ENCODE data around the gene UBE2O. TPM values are rescaled to one million over a fixed set of nuclear protein-coding genes. Genes with fewer than 3 reads are reported as not detected.
"Not testable (repeated sequence)": the region's sequence is repeated elsewhere in the genome, so short reads cannot be mapped to it uniquely, and the experiment has no call there.

UBE2O gene
- polyA plus RNA-seq, 5 donors, result 21.0 to 28.6 (median 22.3) TPM

DNA sequence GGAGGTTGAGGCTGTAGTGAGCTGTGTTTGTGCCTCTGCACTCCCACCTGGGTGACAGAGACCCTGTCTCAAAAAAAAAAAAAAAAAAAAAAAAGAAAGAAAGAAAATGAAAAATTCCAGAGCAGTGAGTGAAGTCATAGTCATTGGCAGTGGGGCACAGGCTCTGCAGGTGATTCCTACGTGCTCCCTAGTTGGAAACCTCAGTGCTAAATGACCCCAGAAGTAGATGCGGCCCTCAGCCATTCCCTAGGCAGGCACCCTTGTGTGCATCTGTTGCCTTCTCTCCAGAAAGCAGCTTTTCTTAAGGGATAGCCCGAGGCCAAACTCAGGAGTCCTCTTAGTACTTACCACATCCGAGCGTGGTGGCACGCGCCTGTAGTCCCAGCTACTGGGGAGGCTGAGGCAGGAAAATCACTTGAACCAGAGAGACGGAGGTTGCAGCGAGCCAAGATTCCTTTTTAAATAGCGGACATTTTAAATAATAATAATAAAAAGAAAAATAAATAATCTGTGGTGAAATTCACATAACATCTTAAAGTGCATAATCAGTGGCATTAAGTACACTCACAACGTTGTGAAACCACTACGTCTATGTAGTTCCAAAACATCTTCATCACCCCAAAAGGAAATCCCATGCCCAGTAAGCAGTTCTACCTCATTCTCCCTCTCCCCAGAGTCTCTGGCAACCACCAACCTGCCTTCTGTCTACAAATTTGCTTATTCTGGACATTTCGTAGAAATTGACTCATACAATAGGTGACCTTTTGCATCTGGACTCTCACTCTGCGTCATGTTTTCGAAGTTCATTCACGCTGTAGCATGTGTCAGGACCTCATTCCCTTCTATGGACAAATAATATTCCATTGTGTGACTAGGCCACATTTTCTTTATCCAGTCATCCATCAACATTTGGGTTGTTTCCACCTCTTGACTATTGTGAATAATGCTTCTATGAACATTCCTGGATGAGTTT, 81.0 kb downstream of the UBE2O start:
- DNase-seq, result no peak

- DNase-seq, result peak in 1 of 2 donors; percentile 31
These were observed 82.5 kb downstream of the UBE2O start for GRCh38 chr17:76370261-76370993.

GRCh38 chr17:76369804-76370203, 83.1 kb downstream of the UBE2O start:
- peak; percentile 87 to 90 for DNase-seq

DNA sequence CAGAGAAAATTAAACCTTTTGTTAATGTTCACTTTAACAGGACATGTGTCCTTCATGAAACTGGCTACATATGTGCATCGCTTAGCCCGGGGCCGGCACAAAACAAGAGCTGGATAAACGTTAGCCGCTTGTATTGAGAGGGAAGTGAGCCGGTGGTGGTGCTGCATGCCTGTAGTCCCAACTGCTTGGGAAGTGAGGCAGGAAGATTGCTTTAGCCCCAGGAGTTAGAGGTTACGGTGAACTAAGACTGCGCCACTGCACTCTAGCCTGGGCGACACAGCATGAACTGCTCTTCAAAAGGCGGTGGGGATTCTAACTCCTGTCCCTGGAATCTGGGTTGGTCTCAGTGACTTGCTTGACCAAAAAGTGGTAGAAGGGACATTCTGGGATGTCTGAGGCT, 83.6 kb downstream of the UBE2O start:
- no peak for DNase-seq

- no peak for DNase-seq
These were observed 84.4 kb downstream of the UBE2O start for GRCh38 chr17:76368545-76368944.

DNA sequence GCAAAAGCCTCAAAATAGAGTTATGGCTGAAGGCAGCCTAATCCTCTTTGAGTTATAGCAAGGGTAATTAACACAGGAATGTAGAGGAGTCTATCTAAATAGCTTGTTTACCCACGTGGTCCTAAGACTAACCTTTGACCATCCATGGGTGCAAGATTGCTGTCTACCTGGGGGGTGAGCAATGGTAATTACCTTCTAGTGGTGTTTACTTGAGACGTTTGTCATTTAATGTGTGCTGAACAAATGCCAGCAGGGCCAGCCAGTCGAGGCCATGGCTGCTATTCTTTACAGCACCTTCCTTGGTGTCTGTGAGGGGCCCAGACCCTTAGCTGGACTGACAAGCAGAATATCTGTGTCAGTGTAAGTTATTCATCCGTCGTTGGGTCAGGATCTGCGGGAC, 85.3 kb downstream of the UBE2O start:
- no peak for DNase-seq

DNA sequence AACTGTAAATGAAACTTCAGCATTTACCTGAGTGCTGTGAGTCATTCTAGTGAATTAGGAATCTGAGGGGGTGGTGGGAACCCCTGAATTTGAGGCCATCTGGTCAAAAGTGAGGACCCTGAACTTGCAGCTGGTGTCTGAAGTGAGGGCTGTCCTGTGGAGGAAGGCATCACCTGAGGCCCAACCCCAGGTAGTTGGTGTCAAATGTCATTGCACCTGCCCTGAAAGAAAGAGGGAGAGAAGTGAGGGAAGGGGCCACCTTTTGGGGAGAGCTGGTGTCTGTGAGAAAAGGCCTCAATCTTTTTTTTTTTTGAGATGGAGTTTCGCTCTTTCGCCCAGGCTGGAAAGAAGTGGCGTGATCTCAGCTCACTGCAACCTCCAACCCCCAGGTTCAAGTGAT, 86.7 kb downstream of the UBE2O start:
- no peak for DNase-seq

GRCh38 chr17:76365256-76365903, 87.6 kb downstream of the UBE2O start:
- no peak for DNase-seq

- DNase-seq, result no peak
These were observed 89.7 kb downstream of the UBE2O start for GRCh38 chr17:76363107-76363842.

GRCh38 chr17:76360461-76360860, 92.5 kb downstream of the UBE2O start:
- no peak for DNase-seq

- not testable (repeated sequence) for DNase-seq
These were observed 93.2 kb downstream of the UBE2O start for GRCh38 chr17:76359776-76360175.

GRCh38 chr17:76359375-76359774, 93.6 kb downstream of the UBE2O start:
- no peak for DNase-seq

- no peak for DNase-seq
These were observed 95.3 kb downstream of the UBE2O start for GRCh38 chr17:76357597-76358158.

- DNase-seq, result no peak
These were observed 96.0 kb downstream of the UBE2O start for GRCh38 chr17:76356803-76357456.

GRCh38 chr17:76354747-76355310, 98.1 kb downstream of the UBE2O start:
- DNase-seq, result no peak

- no peak for DNase-seq
These were observed 98.6 kb downstream of the UBE2O start for GRCh38 chr17:76354317-76354729.

- peak; percentile 92 to 94 for DNase-seq
These were observed 99.2 kb downstream of the UBE2O start, which contains the start of gene PRPSAP1 for GRCh38 chr17:76353599-76354316. TSS of gene PRPSAP1 (minus strand) at chr17:76353916. CDS start at chr17:76353703, 213 bp downstream.

- DNase-seq, result no peak
These were observed 99.9 kb downstream of the UBE2O start for GRCh38 chr17:76353004-76353598.

DNA sequence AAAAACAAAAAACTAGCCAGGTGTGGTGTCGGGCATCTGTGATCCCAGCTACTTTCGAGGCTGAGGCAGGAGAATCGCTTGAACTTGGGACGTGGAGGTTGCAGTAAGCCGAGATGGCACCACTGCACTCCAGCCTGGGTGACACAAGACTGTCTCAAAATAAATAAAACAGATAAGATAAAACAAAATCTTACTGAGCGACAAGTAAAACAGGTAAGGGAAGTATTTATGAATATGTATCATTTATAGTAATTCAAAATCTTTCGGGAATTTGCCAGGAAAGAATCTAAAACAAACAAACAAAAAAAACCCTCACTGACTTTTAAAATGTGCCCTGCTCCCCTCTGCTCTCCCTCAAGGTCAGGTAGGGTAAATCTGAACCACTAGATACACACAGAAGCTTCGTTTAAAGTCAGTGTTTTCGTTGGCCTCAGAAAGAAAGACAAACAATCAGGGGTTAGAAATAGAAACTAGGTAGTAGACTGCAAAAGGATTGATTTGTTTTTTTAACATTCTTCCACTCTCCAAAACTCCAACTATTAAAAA, 101.4 kb downstream of the UBE2O start:
- no peak for DNase-seq
